Left lung (tissue), 10 donors: ENCODE measurements around the gene GARNL3. TPM values are rescaled to one million over a fixed set of nuclear protein-coding genes. Genes with fewer than 3 reads are reported as not detected.

Experiments
- ATAC-seq: fragments of 200-7000 bp; cut with Tn5 transposase; one replicate; pipeline ENCODE4 v1.9.1; 2020; ENCODE audit warnings: moderate library complexity
- DNase-seq, 4 donors: peaks; one replicate each; pipeline ENCODE4 v3.0.0-alpha.2; 2013 to 2020
- H3K27ac ChIP-seq, 2 donors: fragments of 200-600 bp; sonication (generic) in 1 of 2; one replicate each; pipeline versions ENCODE4 v1.5.0 to v1.8.0; 2020 to 2021
- H3K27me3 ChIP-seq, 2 donors: fragments of 200-600 bp; sonication (generic) in 1 of 2; one replicate each; pipeline versions ENCODE4 v1.5.0 to v1.8.0; 2020 to 2021
- H3K36me3 ChIP-seq, 2 donors: fragments of 200-600 bp; sonication (generic) in 1 of 2; one replicate each; pipeline versions ENCODE4 v1.5.0 to v1.8.0; 2020 to 2021
- H3K4me1 ChIP-seq, 2 donors: fragments of 200-600 bp; one replicate each; pipeline ENCODE4 v1.8.0; 2021
- H3K4me3 ChIP-seq, 2 donors: fragments of 200-600 bp; sonication (generic) in 1 of 2; one replicate each; pipeline versions ENCODE4 v1.5.0 to v1.8.0; 2020 to 2021; ENCODE audit warnings: mild to moderate bottlenecking in 1 of 2
- H3K9me3 ChIP-seq, 2 donors: fragments of 200-600 bp; sonication (generic) in 1 of 2; one replicate each; pipeline versions ENCODE4 v1.5.0 to v1.8.0; 2020 to 2021
- CTCF ChIP-seq, 2 donors: fragments of 200-600 bp; sonication (generic) in 1 of 2; IDR thresholded peaks; one replicate each; pipeline versions ENCODE4 v1.5.0 to v1.8.0; 2021; ENCODE audit warnings: antibody characterized with exemption in 2 of 2
- intact Hi-C, 2 donors: fragments of 100-400 bp; cut with DNase I; formaldehyde crosslinking; loops; one replicate each; pipeline versions ENCODE4 v1.11.2 to v1.14.2; 2022
- polyA plus RNA-seq, 6 donors: library from polyadenylated mRNA; unstranded; fragments of 120-200 nt; gene quantifications; one replicate each; pipeline ENCODE4 v1.2.1, GENCODE V29; 2013; ENCODE audit not compliant: insufficient read length in 6 of 6
- total RNA-seq, 2 donors: library from RNA; stranded (reverse); fragmentation: NEBNext Ultra II Directional; extraction: Animal tissue kit (Norgen Biotek cat#: 25700); gene quantifications; one replicate each; pipeline ENCODE4 v1.2.1, GENCODE V29; 2021
- donor health status: DM: no; HTN: yes; CAD: no.
- donor health status: DM: no; HTN: no; CAD: no.

Gene GARNL3
- total and polyA plus RNA-seq, 8 donors: 7.4 to 40.4 (median 37.7) TPM

- DNase-seq (peak; percentile 96 to 99 (median 98)), ATAC-seq (peak; percentile 96)
- peak within 1 kb of the TSS; percentile 80 to 82 for H3K4me3 ChIP-seq
- intact Hi-C loops: no loop called here
- H3K27me3 ChIP-seq: peaks cover 0 to 13% of the 10 kb centered on the region in 2 donors
- TF ChIP-seq CTCF (IDR thresholded peaks at IDR 0.05): peak in 1 of 2 donors; percentile 13
- H3K27ac ChIP-seq: peak within 1 kb of the TSS; percentile 54 to 80
- H3K9me3 ChIP-seq: no peaks in the 10 kb centered on the region
- H3K4me1 ChIP-seq: peaks cover 3 to 23% of the 10 kb centered on the region in 2 donors
- H3K36me3 ChIP-seq: peaks cover 0 to 17% of the 10 kb centered on the region in 2 donors
Measured at GRCh38 chr9:127396808-127397645, 132.5 kb downstream of the GARNL3 start, which contains the start of gene SLC2A8. TSS of gene SLC2A8 (plus strand) at chr9:127397169. CDS start at chr9:127397231, 62 bp downstream.

- TF ChIP-seq CTCF (IDR thresholded peaks at IDR 0.05): peak; percentile 8 to 33
- intact Hi-C loops: no loop called here
- DNase-seq (peak; percentile 45 to 83 (median 56)), ATAC-seq (peak; percentile 3)
- H3K27me3 ChIP-seq: peaks cover 0 to 13% of the 10 kb centered on the region in 2 donors
- H3K4me1 ChIP-seq: peaks cover 3 to 23% of the 10 kb centered on the region in 2 donors
- H3K9me3 ChIP-seq: no peaks in the 10 kb centered on the region
- peak overlapping the region; percentile 80 to 82 for H3K4me3 ChIP-seq
- H3K27ac ChIP-seq: peak overlapping the region; percentile 54 to 80
- peaks cover 0 to 17% of the 10 kb centered on the region in 2 donors for H3K36me3 ChIP-seq
Measured at GRCh38 chr9:127397646-127398274, 133.2 kb downstream of the GARNL3 start.

GRCh38 chr9:127398275-127398647 is 133.7 kb downstream of the GARNL3 start:
- Histone ChIP-seq H3K27ac (no peak overlapping the region), H3K4me1 (peaks cover 3 to 23% of the 10 kb centered on the region in 2 donors), H3K9me3 (no peaks in the 10 kb centered on the region), H3K36me3 (peaks cover 0 to 17% of the 10 kb centered on the region in 2 donors), H3K27me3 (peaks cover 0 to 13% of the 10 kb centered on the region in 2 donors), H3K4me3 (peak overlapping the region; percentile 80 to 82)
- DNase-seq (no peak), ATAC-seq (no peak)
- intact Hi-C loops: no loop called here
- no peak for TF ChIP-seq CTCF (IDR thresholded peaks at IDR 0.05)

GRCh38 chr9:127398715-127399400 is 134.3 kb downstream of the GARNL3 start:
- peaks cover 0 to 23% of the 10 kb centered on the region in 2 donors for H3K36me3 ChIP-seq
- TF ChIP-seq CTCF (IDR thresholded peaks at IDR 0.05): no peak
- DNase-seq (no peak), ATAC-seq (no peak)
- peaks cover 0 to 13% of the 10 kb centered on the region in 2 donors for H3K27me3 ChIP-seq
- peaks cover 3 to 23% of the 10 kb centered on the region in 2 donors for H3K4me1 ChIP-seq
- intact Hi-C loops: no loop called here
- H3K4me3 ChIP-seq: peak overlapping the region in 1 of 2 donors; percentile 80
- H3K9me3 ChIP-seq: no peaks in the 10 kb centered on the region
- no peak overlapping the region for H3K27ac ChIP-seq
